CD1c-positive myeloid dendritic cell (primary cell): ENCODE data around the gene PPFIBP2.

ENCODE experiments used
- DNase-seq: peaks from one replicate; pipeline ENCODE4 v3.0.0-alpha.2; 2016; ENCODE audit errors: extremely low spot score

The PPFIBP2 gene

GRCh38 chr11:7525424-7525823 is 11.6 kb downstream of the PPFIBP2 start:
- DNase-seq, result no peak

GRCh38 chr11:7527029-7527428 is 13.2 kb downstream of the PPFIBP2 start:
- no peak for DNase-seq

DNA sequence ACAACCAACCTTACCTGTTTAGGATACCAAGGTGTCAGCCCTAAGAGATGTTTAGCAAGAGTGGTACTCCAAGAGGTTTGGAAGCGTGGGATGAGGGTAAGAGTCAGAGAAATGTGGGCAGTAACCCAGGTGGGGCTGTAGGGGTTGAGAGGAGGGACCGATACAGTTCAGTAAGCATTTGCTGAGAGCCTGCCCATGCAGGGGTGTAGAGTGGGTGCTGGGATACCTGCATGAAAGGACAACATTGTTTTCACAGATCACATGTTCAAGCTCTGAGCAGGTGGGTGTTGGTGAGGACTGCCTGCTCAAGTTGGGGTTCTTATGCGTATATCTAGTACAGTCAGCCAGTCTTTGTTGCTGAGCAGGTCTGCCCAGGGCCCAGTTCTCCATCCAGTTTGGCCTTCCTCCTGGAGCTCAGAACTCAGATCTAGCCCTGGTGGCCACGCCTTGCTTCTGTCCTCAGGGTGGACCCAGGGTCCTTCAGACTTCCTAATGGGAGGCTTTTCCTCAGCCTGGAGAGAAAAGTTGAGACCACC is 14.8 kb downstream of the PPFIBP2 start:
- DNase-seq, result no peak

GRCh38 chr11:7530013-7530640 is 16.3 kb downstream of the PPFIBP2 start:
- no peak for DNase-seq

GRCh38 chr11:7531011-7531410 is 17.2 kb downstream of the PPFIBP2 start:
- DNase-seq, result peak; percentile 80

DNA sequence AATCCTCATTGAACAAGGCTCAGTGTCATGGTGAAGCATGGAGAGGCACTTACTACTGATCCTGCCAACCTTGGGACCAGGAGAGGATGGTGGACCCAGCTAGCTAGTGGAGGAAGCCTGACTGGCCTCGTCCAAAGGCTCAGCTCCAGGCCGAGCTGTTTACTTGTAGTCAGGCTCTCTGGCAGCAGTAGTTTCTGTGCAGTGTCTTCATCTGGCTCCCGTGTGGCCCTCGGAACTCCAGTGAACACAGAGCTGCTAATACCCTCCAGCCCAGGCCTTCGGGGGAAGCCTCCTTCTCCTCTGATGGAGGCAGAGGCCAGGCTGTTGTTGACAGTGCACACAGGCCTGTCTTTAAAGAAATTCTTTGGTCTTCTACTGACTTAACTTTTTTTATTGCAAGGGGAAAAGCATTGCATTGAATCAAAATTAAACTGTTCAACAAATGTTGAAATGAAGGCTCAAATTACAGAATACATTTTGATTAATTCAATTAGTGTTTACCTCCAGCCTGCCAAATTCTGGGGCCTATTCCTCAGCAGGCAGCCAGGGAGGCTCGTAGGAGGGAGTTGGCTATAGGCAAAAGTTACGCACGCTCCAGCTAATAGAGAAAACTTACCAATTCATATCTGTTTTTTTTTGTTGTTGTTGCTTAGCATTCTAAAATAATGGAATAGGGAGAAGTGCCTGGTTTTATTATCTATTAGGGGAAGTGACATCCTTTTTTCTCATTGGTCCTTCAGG is 18.8 kb downstream of the PPFIBP2 start:
- DNase-seq, result no peak

DNA sequence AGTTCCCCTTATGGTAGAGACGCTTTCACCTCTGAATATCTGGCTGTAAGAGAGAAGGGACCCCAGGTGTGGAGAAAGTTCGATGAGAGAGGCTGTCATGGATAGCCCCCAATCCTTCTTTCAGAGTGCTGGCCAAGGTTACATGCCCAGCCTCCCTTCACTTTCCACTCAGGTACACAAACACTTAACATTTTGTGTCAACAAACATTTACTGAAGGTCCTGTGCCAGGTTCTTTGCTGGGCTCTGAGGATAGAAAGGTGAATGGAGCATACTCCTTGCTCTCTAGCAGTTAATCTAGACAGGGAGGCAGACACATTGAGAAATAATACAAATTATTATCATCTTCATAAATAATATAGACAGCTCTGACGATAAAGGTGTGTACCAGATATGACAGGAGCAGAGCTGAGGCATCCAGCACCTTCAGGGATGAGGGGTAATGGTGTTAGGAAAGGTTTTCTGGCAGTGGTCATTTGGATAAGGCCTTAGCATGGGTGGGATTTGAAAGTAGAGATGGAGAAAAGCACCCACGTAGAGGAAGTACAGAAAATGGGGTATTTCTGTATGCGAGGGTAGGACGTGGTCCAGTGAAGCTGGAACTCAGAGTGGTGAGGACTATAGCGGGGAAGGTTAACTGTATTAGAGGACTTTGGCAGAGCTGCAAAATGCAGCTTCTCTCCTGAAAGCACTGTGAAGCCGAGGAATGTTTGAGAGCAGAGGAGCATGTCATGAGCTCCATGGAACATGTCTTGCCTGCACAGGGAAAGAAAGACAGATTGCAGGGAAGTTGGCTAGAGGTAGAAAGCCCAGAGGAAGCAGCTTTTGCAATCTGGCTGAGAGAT is 19.6 kb downstream of the PPFIBP2 start:
- no peak for DNase-seq

- DNase-seq, result no peak
These were observed 20.2 kb downstream of the PPFIBP2 start for GRCh38 chr11:7534042-7534378.

DNA sequence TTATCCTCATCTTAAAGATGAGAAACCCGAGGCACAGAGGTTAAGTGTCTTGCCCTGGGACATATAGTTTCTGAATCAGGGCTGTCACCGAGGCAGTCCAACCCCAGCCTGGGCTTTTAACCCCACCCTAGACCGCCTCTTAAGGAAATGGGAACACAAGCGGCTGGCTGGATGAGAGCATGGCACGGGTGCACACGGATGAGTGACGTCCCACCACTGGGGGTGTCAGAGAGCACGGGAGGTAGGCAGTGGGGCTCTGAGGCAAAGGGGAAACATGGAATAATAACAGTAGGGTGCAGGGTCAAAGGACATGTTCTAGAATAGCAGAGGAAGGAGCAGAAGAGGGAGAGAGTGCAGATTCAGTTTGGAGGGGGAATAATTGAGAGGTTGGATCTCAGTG is 22.3 kb downstream of the PPFIBP2 start:
- peak; percentile 33 for DNase-seq

- no peak for DNase-seq
These were observed 23.5 kb downstream of the PPFIBP2 start for GRCh38 chr11:7537265-7537664.

DNA sequence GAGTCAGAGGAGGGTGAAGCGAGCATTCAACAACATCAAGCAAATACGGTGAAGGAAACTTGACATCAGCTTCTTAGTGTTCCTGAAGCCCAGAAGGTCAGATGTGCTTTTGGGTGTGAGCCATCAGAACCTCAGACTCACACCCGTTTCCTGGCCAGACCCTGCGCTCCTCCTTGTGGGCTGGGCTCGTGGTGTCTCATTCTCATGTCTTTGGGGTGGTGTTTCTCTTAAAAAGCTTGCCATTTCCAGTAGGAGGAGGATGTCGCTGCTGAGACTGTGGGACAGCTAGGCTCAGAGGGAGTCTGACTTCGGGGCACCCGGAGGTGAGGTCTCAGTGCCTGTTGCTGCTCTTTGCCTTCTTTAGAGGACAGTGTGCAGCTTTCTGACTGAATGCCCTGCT is 24.2 kb downstream of the PPFIBP2 start:
- no peak for DNase-seq

DNA sequence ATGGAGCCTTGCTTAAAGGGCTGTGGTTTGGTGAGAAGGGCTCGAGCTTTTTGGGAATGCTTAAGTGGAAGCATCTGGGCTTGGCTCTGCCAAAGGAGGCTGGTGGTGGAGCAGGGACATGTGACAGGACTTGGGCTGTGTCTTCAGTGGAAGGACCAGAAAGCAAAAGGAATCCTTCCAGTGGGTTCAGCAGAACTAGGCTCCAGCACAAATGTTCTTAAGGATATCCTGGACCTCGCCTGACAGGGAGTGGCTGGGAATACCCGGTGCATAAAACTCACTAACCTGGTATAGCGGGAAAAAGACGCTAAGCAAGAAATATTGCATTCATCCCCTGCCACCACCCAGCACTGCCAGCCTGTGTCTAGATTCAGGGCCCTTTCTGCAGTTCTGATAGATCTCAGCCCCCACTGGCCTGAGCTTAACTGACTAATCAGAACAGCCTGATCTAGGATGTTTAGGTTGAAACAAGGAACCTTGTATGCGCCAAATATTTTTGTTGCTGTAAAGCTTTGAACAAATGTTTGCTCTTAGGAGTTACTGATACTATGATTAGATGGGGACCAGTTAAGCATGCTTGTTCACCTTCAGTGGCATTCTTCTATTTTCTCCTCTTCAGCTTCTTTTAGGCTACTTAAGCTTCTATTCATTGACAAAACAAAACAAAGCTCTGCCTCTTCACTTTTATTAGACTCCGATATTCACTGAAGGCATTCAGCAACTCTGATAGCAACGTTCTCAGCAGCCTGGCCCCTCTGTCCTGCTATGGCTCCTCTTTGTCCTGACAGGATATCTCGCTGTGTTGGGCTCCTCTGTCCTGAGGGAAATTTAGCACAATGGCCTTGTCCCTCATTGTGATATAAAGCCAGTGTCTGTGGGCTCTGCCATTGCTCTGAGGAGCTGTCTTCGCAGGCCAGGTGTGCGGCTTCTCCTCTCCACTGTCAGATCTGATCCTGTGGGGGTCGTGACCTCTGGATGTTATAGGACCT is 25.0 kb downstream of the PPFIBP2 start:
- no peak for DNase-seq

GRCh38 chr11:7540830-7541555 is 27.2 kb downstream of the PPFIBP2 start:
- DNase-seq, result no peak

DNA sequence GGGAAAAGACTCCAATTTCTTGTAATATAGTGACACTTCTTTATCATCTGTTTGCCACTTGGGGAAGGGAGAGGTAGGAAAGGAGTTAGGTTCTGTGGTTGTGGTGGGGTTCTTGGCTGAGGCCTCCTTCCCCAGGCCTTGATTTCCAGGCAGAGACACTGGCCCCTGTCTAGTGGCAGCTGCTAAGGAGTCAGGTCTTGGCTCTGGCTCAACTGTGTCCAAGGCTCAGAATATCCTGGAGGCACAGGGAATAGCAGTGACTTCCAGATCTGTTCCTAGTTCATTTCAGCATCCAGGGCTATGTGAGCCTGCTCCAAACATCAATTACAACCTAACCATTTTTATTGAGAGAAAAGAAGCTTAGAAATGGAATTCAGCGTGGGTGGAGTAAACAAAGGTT is 29.5 kb downstream of the PPFIBP2 start:
- DNase-seq, result no peak

GRCh38 chr11:7544021-7544420 is 30.2 kb downstream of the PPFIBP2 start:
- DNase-seq, result no peak

DNA sequence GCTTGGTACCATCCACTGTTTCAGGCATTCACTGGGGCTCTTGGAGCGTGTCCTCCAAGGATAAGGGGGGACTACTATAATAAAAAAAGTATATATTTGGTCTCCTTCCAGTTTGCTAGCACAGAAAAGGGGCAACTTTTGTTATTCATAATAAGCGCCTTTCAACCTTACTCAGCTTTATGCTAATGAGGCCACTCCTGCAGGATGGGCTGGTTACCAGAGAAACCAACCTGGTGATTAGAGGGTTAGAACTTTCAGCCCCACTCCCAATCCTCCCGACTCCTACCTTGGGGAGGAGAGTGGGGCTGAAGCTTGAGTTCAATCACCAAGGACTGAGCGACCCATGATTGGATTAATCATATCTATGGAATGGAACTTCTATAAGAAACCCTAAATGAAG is 31.8 kb downstream of the PPFIBP2 start:
- DNase-seq, result no peak

GRCh38 chr11:7546324-7546791 is 32.6 kb downstream of the PPFIBP2 start:
- DNase-seq, result no peak

DNA sequence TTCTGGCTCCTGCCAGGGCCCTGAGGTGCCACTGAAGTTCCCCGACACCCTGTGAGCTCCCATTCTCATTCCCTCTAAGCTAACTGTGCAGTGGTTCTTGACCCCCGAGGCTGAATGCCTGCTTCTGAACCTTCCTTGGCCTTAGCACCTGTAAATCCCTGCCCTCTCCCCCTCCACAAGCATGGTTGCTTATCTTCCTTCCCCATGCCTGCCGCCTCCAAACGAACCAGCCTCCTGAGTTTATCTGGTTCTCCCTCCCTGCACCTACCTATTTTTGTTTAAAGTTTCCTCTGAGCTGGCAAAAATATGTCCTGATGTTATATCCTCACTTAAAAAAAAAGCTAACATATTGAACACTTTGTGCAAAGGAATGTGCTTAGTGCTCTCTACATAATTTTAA is 33.9 kb downstream of the PPFIBP2 start:
- no peak for DNase-seq

DNA sequence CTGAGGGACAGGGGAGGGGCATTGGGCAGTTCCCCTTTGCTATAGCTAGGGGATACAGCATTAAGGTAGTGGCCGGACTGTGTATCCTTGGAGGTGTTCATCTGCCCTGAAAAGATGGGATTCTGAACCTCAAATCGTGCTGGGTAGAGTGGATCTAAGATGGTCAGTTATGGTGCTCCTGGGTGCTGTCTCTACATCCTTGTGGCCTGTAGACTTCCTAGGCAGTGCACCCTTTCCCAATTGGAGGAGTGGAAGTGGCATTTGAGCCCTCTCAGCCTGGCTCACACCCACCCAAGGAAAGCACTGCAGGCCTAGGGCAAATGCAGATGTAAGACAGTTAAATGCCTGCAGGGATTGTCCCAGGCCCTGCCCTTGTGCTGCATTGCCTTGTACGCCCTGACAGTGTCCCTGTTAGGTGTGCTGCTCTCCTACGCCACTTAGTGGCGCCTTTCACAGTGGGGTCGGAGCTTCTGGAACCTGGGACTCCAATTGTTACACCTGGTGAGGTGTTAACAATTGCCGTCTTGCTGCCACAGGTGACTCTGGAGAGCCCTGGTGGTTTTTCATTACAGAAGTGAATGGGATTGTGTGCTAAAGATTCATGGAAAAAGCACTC is 35.0 kb downstream of the PPFIBP2 start:
- no peak for DNase-seq

DNA sequence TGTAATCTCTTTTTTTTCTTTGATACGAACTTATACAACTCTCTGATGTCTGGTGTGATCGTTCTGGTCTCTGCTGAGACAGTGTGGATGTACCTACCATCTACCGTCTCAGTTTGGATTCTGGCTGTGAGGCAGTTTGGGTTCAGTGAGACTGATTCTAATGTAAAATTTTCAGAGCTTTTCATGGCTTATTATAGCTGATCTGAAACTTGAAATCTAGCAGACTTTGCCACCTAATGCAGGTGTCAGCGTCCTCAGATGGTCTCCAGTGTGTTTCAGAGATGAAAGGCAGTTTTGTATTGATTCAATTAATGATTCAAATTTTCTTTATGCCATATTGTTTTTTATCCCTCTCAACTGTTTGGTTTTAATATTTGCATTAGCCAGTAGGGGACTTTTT is 35.9 kb downstream of the PPFIBP2 start:
- no peak for DNase-seq
